ENCODE measurements around the gene ECHS1. TPM values are rescaled to one million over a fixed set of nuclear protein-coding genes. Genes with fewer than 3 reads are reported as not detected.

The ECHS1 gene
- polyA plus RNA-seq, 2 of the 4 experiments (the other 2 are of a cell fraction): 66.7 to 133 TPM

DNA sequence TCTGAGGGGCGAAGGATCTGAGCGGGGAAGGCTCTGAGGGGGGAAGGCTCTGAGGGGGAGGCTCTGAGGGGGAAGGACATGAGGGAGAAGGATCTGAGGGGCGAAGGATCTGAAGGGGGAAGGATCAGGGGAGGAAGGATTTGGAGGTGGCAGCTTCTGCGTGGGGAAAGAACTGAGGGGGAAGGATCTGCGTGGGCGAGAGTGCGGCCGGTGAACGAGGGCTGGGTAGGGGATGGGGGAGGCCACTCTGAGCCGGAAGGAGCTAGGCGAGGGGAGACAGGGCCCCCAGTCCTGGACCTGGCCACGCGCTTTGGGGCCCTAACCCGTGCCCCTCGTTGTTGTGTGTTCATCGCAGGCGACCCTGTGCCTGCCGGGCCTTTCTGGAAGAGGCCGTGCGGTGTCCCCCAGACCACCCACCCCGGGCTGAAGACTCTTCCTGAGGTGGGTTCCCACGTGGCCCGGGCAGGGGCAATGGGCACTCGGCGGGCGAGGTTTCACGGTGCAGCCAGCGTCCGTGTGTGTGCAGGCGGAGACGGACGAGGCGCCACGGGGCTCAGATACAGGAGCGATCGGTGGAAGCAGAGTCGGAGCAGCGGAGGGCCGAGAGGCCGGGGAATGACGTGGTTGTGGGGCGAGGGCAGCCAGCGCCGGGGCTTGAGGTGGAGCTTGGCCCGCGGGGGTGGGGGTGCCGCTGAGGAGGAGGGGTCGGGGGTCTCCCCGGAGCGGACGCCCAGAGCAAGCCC lies 38.5 kb downstream of the ECHS1 start (continued):
- TF ChIP-seq, protein P1, sequence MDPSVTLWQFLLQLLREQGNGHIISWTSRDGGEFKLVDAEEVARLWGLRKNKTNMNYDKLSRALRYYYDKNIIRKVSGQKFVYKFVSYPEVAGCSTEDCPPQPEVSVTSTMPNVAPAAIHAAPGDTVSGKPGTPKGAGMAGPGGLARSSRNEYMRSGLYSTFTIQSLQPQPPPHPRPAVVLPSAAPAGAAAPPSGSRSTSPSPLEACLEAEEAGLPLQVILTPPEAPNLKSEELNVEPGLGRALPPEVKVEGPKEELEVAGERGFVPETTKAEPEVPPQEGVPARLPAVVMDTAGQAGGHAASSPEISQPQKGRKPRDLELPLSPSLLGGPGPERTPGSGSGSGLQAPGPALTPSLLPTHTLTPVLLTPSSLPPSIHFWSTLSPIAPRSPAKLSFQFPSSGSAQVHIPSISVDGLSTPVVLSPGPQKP (IDR thresholded peaks at IDR 0.05; ENCODE audit: low read depth, low read length): no peak
- no peak for TF ChIP-seq MYC (IDR thresholded peaks at IDR 0.05; ENCODE audit: borderline replicate concordance, low read length)

DNA sequence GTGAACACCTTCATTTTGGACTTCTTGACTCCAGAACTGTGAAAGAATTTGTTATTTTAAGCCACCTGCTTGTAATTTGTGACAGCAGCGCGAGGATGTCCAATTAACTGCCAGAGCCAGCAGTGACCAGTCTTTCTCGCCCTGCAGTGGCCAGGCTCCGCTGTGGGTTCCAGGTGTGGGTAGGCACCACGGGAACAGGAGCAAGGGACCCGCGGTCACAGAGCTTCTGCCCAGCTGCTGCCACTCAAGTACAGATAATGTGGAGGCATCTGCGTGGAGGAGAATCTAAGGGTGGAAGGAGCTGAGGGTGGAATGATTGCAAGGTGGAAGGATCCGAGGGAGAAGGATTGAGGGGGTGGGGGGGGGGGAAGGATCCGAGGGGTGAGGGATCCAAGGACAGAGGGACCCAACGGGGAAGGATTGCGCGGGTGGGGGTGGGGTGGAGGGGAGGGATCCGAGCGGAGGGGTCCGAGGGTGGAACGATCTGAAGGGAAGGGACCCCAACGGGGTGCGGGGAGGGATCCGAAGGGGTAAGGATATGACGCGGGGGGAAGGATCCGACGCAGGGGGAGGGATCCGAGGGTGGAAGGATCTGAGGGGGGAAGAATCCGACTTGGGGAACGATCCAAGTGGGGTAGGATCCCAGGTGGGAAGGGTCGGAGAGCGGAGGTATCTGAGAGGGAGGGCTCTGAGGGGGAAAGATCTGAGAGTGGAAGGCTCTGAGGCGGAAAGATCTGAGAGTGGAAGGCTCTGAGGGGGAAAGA lies 40.0 kb downstream of the ECHS1 start:
- no peak for DNase-seq (ENCODE audit: low read depth in 1 of 2, low spot score in 1 of 2)
- FAIRE-seq: no peak
- H3K9me3 ChIP-seq: no peaks in the 10 kb centered on the region
- WGBS (ENCODE audit: missing lambda C conversion rate): 76% methylated on average over 16 of the region's 30 CpGs
- H3K4me2 ChIP-seq: no peak overlapping the region
- no peak for ATAC-seq
- H3K4me3 ChIP-seq: no peak overlapping the region
- TF ChIP-seq, protein P2, sequence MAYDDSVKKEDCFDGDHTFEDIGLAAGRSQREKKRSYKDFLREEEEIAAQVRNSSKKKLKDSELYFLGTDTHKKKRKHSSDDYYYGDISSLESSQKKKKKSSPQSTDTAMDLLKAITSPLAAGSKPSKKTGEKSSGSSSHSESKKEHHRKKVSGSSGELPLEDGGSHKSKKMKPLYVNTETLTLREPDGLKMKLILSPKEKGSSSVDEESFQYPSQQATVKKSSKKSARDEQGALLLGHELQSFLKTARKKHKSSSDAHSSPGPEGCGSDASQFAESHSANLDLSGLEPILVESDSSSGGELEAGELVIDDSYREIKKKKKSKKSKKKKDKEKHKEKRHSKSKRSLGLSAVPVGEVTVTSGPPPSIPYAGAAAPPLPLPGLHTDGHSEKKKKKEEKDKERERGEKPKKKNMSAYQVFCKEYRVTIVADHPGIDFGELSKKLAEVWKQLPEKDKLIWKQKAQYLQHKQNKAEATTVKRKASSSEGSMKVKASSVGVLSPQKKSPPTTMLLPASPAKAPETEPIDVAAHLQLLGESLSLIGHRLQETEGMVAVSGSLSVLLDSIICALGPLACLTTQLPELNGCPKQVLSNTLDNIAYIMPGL (CRISPR knock-in tag; IDR thresholded peaks at IDR 0.05; ENCODE audit: borderline replicate concordance): no peak
- no peak for TF ChIP-seq MAZ (IDR thresholded peaks at IDR 0.05; ENCODE audit: borderline replicate concordance, low read depth, low read length)
- TF ChIP-seq EHF (CRISPR knock-in tag; IDR thresholded peaks at IDR 0.05): no peak
- TF ChIP-seq MYC (IDR thresholded peaks at IDR 0.05; ENCODE audit: borderline replicate concordance, low read length): no peak
- no peak for TF ChIP-seq HEYL (CRISPR knock-in tag; IDR thresholded peaks at IDR 0.05)
- no peak for TF ChIP-seq FOSL2 (IDR thresholded peaks at IDR 0.05)
- TF ChIP-seq FOSL2 (CRISPR knock-in tag; IDR thresholded peaks at IDR 0.05): no peak
- no peak for TF ChIP-seq NR3C1 (IDR thresholded peaks at IDR 0.05)
- TF ChIP-seq, protein P3, sequence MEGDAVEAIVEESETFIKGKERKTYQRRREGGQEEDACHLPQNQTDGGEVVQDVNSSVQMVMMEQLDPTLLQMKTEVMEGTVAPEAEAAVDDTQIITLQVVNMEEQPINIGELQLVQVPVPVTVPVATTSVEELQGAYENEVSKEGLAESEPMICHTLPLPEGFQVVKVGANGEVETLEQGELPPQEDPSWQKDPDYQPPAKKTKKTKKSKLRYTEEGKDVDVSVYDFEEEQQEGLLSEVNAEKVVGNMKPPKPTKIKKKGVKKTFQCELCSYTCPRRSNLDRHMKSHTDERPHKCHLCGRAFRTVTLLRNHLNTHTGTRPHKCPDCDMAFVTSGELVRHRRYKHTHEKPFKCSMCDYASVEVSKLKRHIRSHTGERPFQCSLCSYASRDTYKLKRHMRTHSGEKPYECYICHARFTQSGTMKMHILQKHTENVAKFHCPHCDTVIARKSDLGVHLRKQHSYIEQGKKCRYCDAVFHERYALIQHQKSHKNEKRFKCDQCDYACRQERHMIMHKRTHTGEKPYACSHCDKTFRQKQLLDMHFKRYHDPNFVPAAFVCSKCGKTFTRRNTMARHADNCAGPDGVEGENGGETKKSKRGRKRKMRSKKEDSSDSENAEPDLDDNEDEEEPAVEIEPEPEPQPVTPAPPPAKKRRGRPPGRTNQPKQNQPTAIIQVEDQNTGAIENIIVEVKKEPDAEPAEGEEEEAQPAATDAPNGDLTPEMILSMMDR (IDR thresholded peaks at IDR 0.05): no peak
- no peak for TF ChIP-seq NFE2L2 (conservative IDR thresholded peaks at IDR 0.05; ENCODE audit: low read length)
- no peak for TF ChIP-seq CHD2 (IDR thresholded peaks at IDR 0.05; ENCODE audit: low read length, partially characterized antibody)
- no peak for TF ChIP-seq BHLHE40 (IDR thresholded peaks at IDR 0.05; ENCODE audit: low read depth, low read length)
- no peak for TF ChIP-seq POLR2A (IDR thresholded peaks at IDR 0.05; ENCODE audit: low read length)
- TF ChIP-seq, protein P4, sequence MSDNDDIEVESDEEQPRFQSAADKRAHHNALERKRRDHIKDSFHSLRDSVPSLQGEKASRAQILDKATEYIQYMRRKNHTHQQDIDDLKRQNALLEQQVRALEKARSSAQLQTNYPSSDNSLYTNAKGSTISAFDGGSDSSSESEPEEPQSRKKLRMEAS (IDR thresholded peaks at IDR 0.05): no peak
- no peak for TF ChIP-seq GATA3 (IDR thresholded peaks at IDR 0.05; ENCODE audit: borderline replicate concordance)
- no peak for TF ChIP-seq JUN (IDR thresholded peaks at IDR 0.05)
- TF ChIP-seq FOXS1 (CRISPR knock-in tag; IDR thresholded peaks at IDR 0.05): no peak
- CTCF ChIA-PET: interaction anchor here (2.6 kb wide), 1 partner anchor 18 kb away, joined by 10 read pairs; no protein-coding TSS in a partner anchor
- POLR2A ChIA-PET: interaction anchor here (0.6 kb wide), 1 partner anchor 35 kb away, joined by 4 read pairs; no protein-coding TSS in a partner anchor
- H3K4me1 ChIP-seq: peaks cover 25% of the 10 kb centered on the region
- H3K27ac ChIP-seq: no peak overlapping the region
